A673 (cell line): ENCODE data around the gene ITPR3. TPM values are rescaled to one million over a fixed set of nuclear protein-coding genes. Genes with fewer than 3 reads are reported as not detected.

Experiments
- BruUV-seq: library from RNA; stranded (reverse); fragments of 400-500 nt; replicated peaks from 2 replicates; lab custom pipeline; 2021; lab: Mats Ljungman, UMichigan
- CTCF ChIA-PET: fragments of 300-600 bp; sonication (Branson Sonifier 250); formaldehyde crosslinking; loops from one replicate; lab custom pipeline; 2022; ENCODE audit warnings: antibody characterized with exemption; lab: Charles Lee
- POLR2A ChIA-PET: fragments of 300-600 bp; sonication (Branson Sonifier 250); formaldehyde crosslinking; loops from one replicate; lab custom pipeline; 2022; ENCODE audit warnings: antibody characterized with exemption; ENCODE audit not compliant: low non-redundant PET; lab: Charles Lee
- DNase-seq: peaks from one replicate; pipeline ENCODE4 v3.0.0-alpha.2; 2015; ENCODE audit warnings: low spot score
- H3K27ac ChIP-seq: fragments of 200-600 bp; sonication (generic); 2 replicates; pipeline ENCODE4 v1.5.1; 2016; ENCODE audit warnings: mixed run types, low read depth, mild to moderate bottlenecking, mixed read lengths, antibody characterized with exemption, low read length; ENCODE audit not compliant: poor library complexity, severe bottlenecking
- H3K27me3 ChIP-seq: fragments of 200-600 bp; sonication (generic); replicated peaks from 2 replicates; pipeline ENCODE4 v1.6.1; 2017; ENCODE audit warnings: mixed run types, low read depth, mild to moderate bottlenecking, mixed read lengths, antibody characterized with exemption, low read length; ENCODE audit not compliant: insufficient read depth, poor library complexity
- H3K36me3 ChIP-seq: fragments of 200-600 bp; sonication (generic); 2 replicates; pipeline ENCODE4 v1.6.1; 2016; ENCODE audit warnings: mixed run types, mild to moderate bottlenecking, mixed read lengths, antibody characterized with exemption, low read length; ENCODE audit not compliant: insufficient read depth, poor library complexity, severe bottlenecking
- H3K4me1 ChIP-seq: fragments of 200-600 bp; sonication (generic); 2 replicates; pipeline ENCODE4 v1.6.1; 2017; ENCODE audit warnings: mixed run types, mild to moderate bottlenecking, mixed read lengths, antibody characterized with exemption, low read length; ENCODE audit not compliant: insufficient read depth, poor library complexity, severe bottlenecking
- H3K4me3 ChIP-seq: fragments of 200-600 bp; sonication (generic); 2 replicates; pipeline ENCODE4 v1.5.1; 2016; ENCODE audit warnings: low read depth, mixed run types, mild to moderate bottlenecking, mixed read lengths, low read length; ENCODE audit not compliant: poor library complexity, severe bottlenecking
- H3K9me3 ChIP-seq: fragments of 200-600 bp; sonication (generic); 2 replicates; pipeline ENCODE4 v1.6.1; 2016; ENCODE audit warnings: mixed run types, low read depth, mild to moderate bottlenecking, mixed read lengths, antibody characterized with exemption, low read length; ENCODE audit not compliant: poor library complexity, severe bottlenecking
- CTCF ChIP-seq: fragments of 300-800, 200-600 bp; sonication (generic); conservative IDR thresholded peaks from 2 replicates; pipeline ENCODE4 v1.5.1; 2017; ENCODE audit warnings: low read depth, mild to moderate bottlenecking, antibody characterized with exemption, low read length, moderate library complexity, mixed read lengths
- EZH2 ChIP-seq: fragments of 200-600 bp; sonication (generic); IDR thresholded peaks from 2 replicates; pipeline ENCODE4 v1.6.1; 2017; ENCODE audit warnings: borderline replicate concordance, low read depth, mild to moderate bottlenecking, mixed read lengths, antibody characterized with exemption, low read length; ENCODE audit not compliant: poor library complexity, severe bottlenecking
- intact Hi-C: fragments of 100-400 bp; cut with micrococcal nuclease; formaldehyde crosslinking; loops from one replicate; pipeline ENCODE4 v1.10.0; 2022; ENCODE audit not compliant: unreplicated experiment
- total RNA-seq: library from RNA; stranded (reverse); gene quantifications from 2 replicates; pipeline ENCODE4 v1.2.3, GENCODE V29; 2021

Gene ITPR3
- total RNA-seq, 1 experiment from 2014 or later: 27.8 TPM

GRCh38 chr6:33578164-33578563, 43.0 kb upstream of the ITPR3 start:
- no peaks in the 10 kb centered on the region for H3K9me3 ChIP-seq
- intact Hi-C loops: loop anchor here (10.0 kb wide), 1 partner anchor 153 kb away; the partner anchor contains the start of gene SYNGAP1
- peaks cover 12% of the 10 kb centered on the region for H3K36me3 ChIP-seq
- DNase-seq: no peak
- peaks cover 2% of the 10 kb centered on the region for H3K4me1 ChIP-seq
- ChIA-PET CTCF (no interaction called here), POLR2A (interaction anchor here (0.6 kb wide), 1 partner anchor 29 kb away, joined by 6 read pairs; no protein-coding TSS in a partner anchor)
- peak overlapping the region; percentile 63 for H3K27ac ChIP-seq
- BruUV-seq: no TSS peak
- no peaks in the 10 kb centered on the region for H3K27me3 ChIP-seq
- TF ChIP-seq EZH2: no peak
- TF ChIP-seq CTCF: no peak
- H3K4me3 ChIP-seq: peak overlapping the region; percentile 81

GRCh38 chr6:33578588-33579011, 42.5 kb upstream of the ITPR3 start:
- ChIA-PET CTCF (no interaction called here), POLR2A (interaction anchor here (0.6 kb wide), 1 partner anchor 29 kb away, joined by 6 read pairs; no protein-coding TSS in a partner anchor)
- Histone ChIP-seq H3K9me3 (no peaks in the 10 kb centered on the region), H3K36me3 (peaks cover 12% of the 10 kb centered on the region), H3K4me1 (peaks cover 2% of the 10 kb centered on the region), H3K27ac (peak overlapping the region; percentile 63), H3K27me3 (no peaks in the 10 kb centered on the region), H3K4me3 (peak overlapping the region; percentile 81)
- intact Hi-C loops: loop anchor here (10.0 kb wide), 1 partner anchor 154 kb away; the partner anchor contains the start of gene SYNGAP1
- BruUV-seq: no TSS peak
- TF ChIP-seq CTCF: no peak
- no peak for TF ChIP-seq EZH2
- no peak for DNase-seq

- TF ChIP-seq EZH2 (no peak), CTCF (peak; percentile 64)
- peaks cover 2% of the 10 kb centered on the region for H3K36me3 ChIP-seq
- DNase-seq: peak; percentile 95
- BruUV-seq: TSS peak; percentile 43
- intact Hi-C loops: loop anchor here (10.0 kb wide), 2 partner anchors 155 to 455 kb away; partner anchors contain the start of gene SYNGAP1
- H3K4me1 ChIP-seq: peaks cover 2% of the 10 kb centered on the region
- ChIA-PET CTCF (interaction anchor here (1.0 to 1.4 kb wide), 2 partner anchors 12 to 574 kb away, joined by 3 to 5 read pairs; no protein-coding TSS in a partner anchor), POLR2A (interaction anchor here (0.6 kb wide), 1 partner anchor 129 kb away, joined by 4 read pairs; no protein-coding TSS in a partner anchor)
- H3K4me3 ChIP-seq: peak within 1 kb of the TSS; percentile 81
- H3K27me3 ChIP-seq: no peaks in the 10 kb centered on the region
- H3K27ac ChIP-seq: peak within 1 kb of the TSS; percentile 80
- no peaks in the 10 kb centered on the region for H3K9me3 ChIP-seq
These were observed 41.1 kb upstream of the ITPR3 start, which contains the start of gene BAK1 for GRCh38 chr6:33579828-33580714. Gene BAK1, minus strand, starts transcription at chr6:33580276. Its CDS starts 2,672 bp downstream, at chr6:33577604.
